ENCODE data around the gene APOL6.

APOL6 gene

DNA sequence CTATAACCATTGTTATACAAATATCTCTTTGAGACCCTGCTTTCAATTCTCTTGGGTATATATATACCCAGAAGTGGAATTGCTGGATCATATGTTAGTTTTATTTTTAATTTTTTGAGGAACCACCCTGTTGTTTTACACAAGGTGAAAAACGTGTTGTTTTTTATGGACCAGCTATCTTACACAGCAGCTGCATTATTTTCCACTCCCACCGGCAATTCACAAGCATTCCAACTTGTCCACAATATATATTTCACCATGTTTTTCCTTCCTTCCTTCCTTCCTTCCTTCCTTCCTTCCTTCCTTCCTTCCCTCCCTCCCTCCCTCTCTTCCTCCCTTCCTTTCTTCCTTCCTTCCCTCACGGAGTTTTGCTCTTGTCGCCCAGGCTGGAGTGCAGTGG, 63.1 kb downstream of the APOL6 start:
- Histone ChIP-seq H3K9me3 (replicated peaks in 1 of 2; ENCODE audit: control insufficient read depth in 2 of 2, insufficient read depth in 1 of 2, low read depth in 1 of 2, low read length in 2 of 2) (no peaks in the 10 kb centered on the region), H3K4ac (ENCODE audit: low read length) (no peak overlapping the region), H3K27ac (replicated peaks; ENCODE audit: low read length) (no peak overlapping the region), H3K4me3 (ENCODE audit: low read length in 2 of 2) (no peak overlapping the region), H2AK5ac (ENCODE audit: low read depth, low read length) (no peak overlapping the region), H3K4me2 (ENCODE audit: insufficient read depth, low read length, poor library complexity, severe bottlenecking) (no peak overlapping the region), H4K91ac (ENCODE audit: low read depth, low read length, poor library complexity) (no peak overlapping the region), H3K14ac (ENCODE audit: low read length) (no peak overlapping the region), H3K9ac (ENCODE audit: low read depth, low read length, poor library complexity) (no peak overlapping the region), H2AFZ (ENCODE audit: low read length) (no peak overlapping the region), H3K18ac (ENCODE audit: low read length) (no peak overlapping the region), H3K23ac (ENCODE audit: low read depth, low read length, poor library complexity) (no peak overlapping the region), H2BK15ac (ENCODE audit: low read length) (no peak overlapping the region), H3K36me3 (replicated peaks in 1 of 2; ENCODE audit: control insufficient read depth in 2 of 2, insufficient read depth in 2 of 2, low read length in 2 of 2) (no peaks in the 10 kb centered on the region), H3K4me1 (ENCODE audit: control insufficient read depth in 2 of 2, insufficient read depth in 1 of 2, low read depth in 1 of 2, low read length in 2 of 2) (no peaks in the 10 kb centered on the region), H2BK12ac (ENCODE audit: low read length) (no peak overlapping the region), H2BK120ac (ENCODE audit: low read depth, low read length) (no peak overlapping the region), H3K79me1 (ENCODE audit: low read depth, low read length) (no peaks in the 10 kb centered on the region), H4K8ac (ENCODE audit: low read depth, low read length) (no peak overlapping the region), H3K27me3 (ENCODE audit: control insufficient read depth in 3 of 3, insufficient read depth in 3 of 3, low read depth in 1 of 3, low read length in 3 of 3) (no peaks in the 10 kb centered on the region), H2BK5ac (ENCODE audit: low read length) (no peak overlapping the region)
- no CpG with 5 or more reads among the region's 4 CpGs for WGBS, 2 donors (ENCODE audit: extremely low coverage in 2 of 2, insufficient read length in 2 of 2, insufficient replicate concordance in 1 of 2)
- no peak for DNase-seq (ENCODE audit: low spot score)

DNA sequence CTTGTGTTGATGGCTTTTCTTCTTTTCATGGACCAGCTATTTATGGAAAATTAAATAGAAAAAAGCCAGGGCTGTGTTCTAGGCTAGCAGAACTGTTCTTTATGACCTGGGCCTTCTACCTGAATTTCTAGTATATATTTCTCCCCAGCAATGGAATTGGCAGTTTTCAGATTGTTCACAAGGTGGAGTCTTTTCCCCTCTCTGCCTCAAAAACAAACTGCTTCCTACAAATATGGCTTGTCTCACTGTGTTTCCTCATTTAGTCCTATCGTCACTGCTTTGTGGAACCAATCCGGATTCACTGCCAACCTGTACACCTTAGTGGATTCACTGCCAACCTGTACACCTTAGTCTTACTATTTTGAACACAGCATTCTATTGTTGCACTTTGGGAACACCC, 64.4 kb downstream of the APOL6 start:
- WGBS, 2 donors (ENCODE audit: extremely low coverage in 2 of 2, insufficient read length in 2 of 2, insufficient replicate concordance in 1 of 2) = no CpG with 5 or more reads among the region's 2 CpGs
- Histone ChIP-seq H3K4me3 (ENCODE audit: low read length in 2 of 2) (no peak overlapping the region), H2BK120ac (ENCODE audit: low read depth, low read length) (no peak overlapping the region), H3K27ac (replicated peaks; ENCODE audit: low read length) (no peak overlapping the region), H3K18ac (ENCODE audit: low read length) (no peak overlapping the region), H3K36me3 (replicated peaks in 1 of 2; ENCODE audit: control insufficient read depth in 2 of 2, insufficient read depth in 2 of 2, low read length in 2 of 2) (no peaks in the 10 kb centered on the region), H3K9me3 (replicated peaks in 1 of 2; ENCODE audit: control insufficient read depth in 2 of 2, insufficient read depth in 1 of 2, low read depth in 1 of 2, low read length in 2 of 2) (no peaks in the 10 kb centered on the region), H2BK15ac (ENCODE audit: low read length) (no peak overlapping the region), H3K27me3 (ENCODE audit: control insufficient read depth in 3 of 3, insufficient read depth in 3 of 3, low read depth in 1 of 3, low read length in 3 of 3) (no peaks in the 10 kb centered on the region), H3K9ac (ENCODE audit: low read depth, low read length, poor library complexity) (no peak overlapping the region), H2AFZ (ENCODE audit: low read length) (peak overlapping the region; percentile 1), H3K79me1 (ENCODE audit: low read depth, low read length) (no peaks in the 10 kb centered on the region), H4K91ac (ENCODE audit: low read depth, low read length, poor library complexity) (no peak overlapping the region), H3K4ac (ENCODE audit: low read length) (no peak overlapping the region), H2AK5ac (ENCODE audit: low read depth, low read length) (no peak overlapping the region), H3K14ac (ENCODE audit: low read length) (no peak overlapping the region), H2BK12ac (ENCODE audit: low read length) (no peak overlapping the region), H3K4me1 (ENCODE audit: control insufficient read depth in 2 of 2, insufficient read depth in 1 of 2, low read depth in 1 of 2, low read length in 2 of 2) (no peaks in the 10 kb centered on the region), H4K8ac (ENCODE audit: low read depth, low read length) (no peak overlapping the region), H3K4me2 (ENCODE audit: insufficient read depth, low read length, poor library complexity, severe bottlenecking) (no peak overlapping the region), H3K23ac (ENCODE audit: low read depth, low read length, poor library complexity) (no peak overlapping the region), H2BK5ac (ENCODE audit: low read length) (no peak overlapping the region)
- no peak for DNase-seq (ENCODE audit: low spot score)

DNA sequence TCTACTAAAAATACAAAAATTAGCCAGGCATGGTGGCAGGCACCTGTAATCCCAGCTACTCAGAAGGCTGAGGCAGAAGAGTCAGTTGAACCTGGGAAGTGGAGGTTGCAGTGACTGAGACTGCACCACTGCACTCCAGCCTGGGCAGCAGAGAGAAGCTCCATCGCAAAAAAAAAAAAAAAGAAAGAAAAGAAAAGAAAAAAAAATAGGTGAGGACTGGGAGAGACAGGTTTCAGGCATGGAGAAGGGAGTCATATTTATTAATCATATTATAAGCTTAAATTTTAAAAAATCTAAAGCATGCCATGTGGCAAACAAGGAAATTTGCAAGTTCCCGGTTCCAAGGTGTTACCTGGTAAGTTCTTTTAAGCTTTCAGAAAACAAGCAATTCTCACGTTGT, 69.3 kb downstream of the APOL6 start, which contains the start of gene APOL5:
Gene APOL5, plus strand, starts transcription at position 301 of the 400 bp plus-strand sequence. Its CDS starts 0 bp downstream, at position 301.
- H3K36me3 ChIP-seq (replicated peaks in 1 of 2; ENCODE audit: control insufficient read depth in 2 of 2, insufficient read depth in 2 of 2, low read length in 2 of 2) = no peaks in the 10 kb centered on the region
- H3K14ac ChIP-seq (ENCODE audit: low read length) = no peak within 1 kb of the TSS
- H2AFZ ChIP-seq (ENCODE audit: low read length) = no peak within 1 kb of the TSS
- H3K4me3 ChIP-seq (ENCODE audit: low read length in 2 of 2) = no peak within 1 kb of the TSS
- H3K9ac ChIP-seq (ENCODE audit: low read depth, low read length, poor library complexity) = no peak within 1 kb of the TSS
- DNase-seq (ENCODE audit: low spot score) = no peak
- H3K9me3 ChIP-seq (replicated peaks in 1 of 2; ENCODE audit: control insufficient read depth in 2 of 2, insufficient read depth in 1 of 2, low read depth in 1 of 2, low read length in 2 of 2) = peaks cover 0 to 2% of the 10 kb centered on the region in 2 donors
- no peak within 1 kb of the TSS for H4K91ac ChIP-seq (ENCODE audit: low read depth, low read length, poor library complexity)
- no peak within 1 kb of the TSS for H3K18ac ChIP-seq (ENCODE audit: low read length)
- no peak within 1 kb of the TSS for H2BK15ac ChIP-seq (ENCODE audit: low read length)
- WGBS, 2 donors (ENCODE audit: extremely low coverage in 2 of 2, insufficient read length in 2 of 2, insufficient replicate concordance in 1 of 2) = no CpG with 5 or more reads among the region's 3 CpGs
- no peak within 1 kb of the TSS for H3K23ac ChIP-seq (ENCODE audit: low read depth, low read length, poor library complexity)
- no peak within 1 kb of the TSS for H3K4me2 ChIP-seq (ENCODE audit: insufficient read depth, low read length, poor library complexity, severe bottlenecking)
- no peaks in the 10 kb centered on the region for H3K4me1 ChIP-seq (ENCODE audit: control insufficient read depth in 2 of 2, insufficient read depth in 1 of 2, low read depth in 1 of 2, low read length in 2 of 2)
- no peaks in the 10 kb centered on the region for H3K27me3 ChIP-seq (ENCODE audit: control insufficient read depth in 3 of 3, insufficient read depth in 3 of 3, low read depth in 1 of 3, low read length in 3 of 3)
- H3K79me1 ChIP-seq (ENCODE audit: low read depth, low read length) = no peaks in the 10 kb centered on the region
- no peak within 1 kb of the TSS for H2BK12ac ChIP-seq (ENCODE audit: low read length)
- no peak within 1 kb of the TSS for H3K27ac ChIP-seq (replicated peaks; ENCODE audit: low read length)
- H2BK5ac ChIP-seq (ENCODE audit: low read length) = no peak within 1 kb of the TSS
- H4K8ac ChIP-seq (ENCODE audit: low read depth, low read length) = no peak within 1 kb of the TSS
- no peak within 1 kb of the TSS for H2AK5ac ChIP-seq (ENCODE audit: low read depth, low read length)
- no peak within 1 kb of the TSS for H3K4ac ChIP-seq (ENCODE audit: low read length)
- no peak within 1 kb of the TSS for H2BK120ac ChIP-seq (ENCODE audit: low read depth, low read length)
